NT2/D1 (cell line): ENCODE results near the gene PRKG2.

ENCODE experiments used
- YY1 ChIP-seq: IDR thresholded peaks from 2 replicates; pipeline ENCODE4 v1.6.1; 2011; ENCODE audit not compliant: insufficient read length, insufficient read depth
- ZNF274 ChIP-seq: IDR thresholded peaks from 2 replicates; pipeline ENCODE4 v1.6.1; 2011; ENCODE audit warnings: mild to moderate bottlenecking, low read depth, low read length

DNA sequence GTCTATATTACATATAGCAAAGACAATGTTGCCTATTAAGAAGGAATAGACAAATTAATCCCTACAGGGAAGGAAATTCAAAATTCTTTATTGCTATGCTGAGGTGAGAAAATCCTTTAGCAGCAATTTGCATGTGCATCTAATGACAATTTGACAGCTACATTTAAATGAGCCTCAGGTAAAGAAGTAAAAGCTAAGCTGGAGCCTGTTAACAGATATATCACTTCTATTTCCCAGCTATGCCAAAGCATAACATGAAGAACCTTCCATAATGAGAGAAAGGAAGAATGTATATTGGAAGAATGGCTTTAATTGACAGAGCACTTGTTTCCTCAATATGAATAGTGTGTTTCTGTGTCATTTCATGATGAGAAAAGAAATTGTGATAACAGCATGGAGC lies 112.9 kb downstream of the PRKG2 start:
- TF ChIP-seq ZNF274 = no peak
- no peak for TF ChIP-seq YY1
